Measurements from ENCODE around the gene ZNF324B. TPM values are rescaled to one million over a fixed set of nuclear protein-coding genes. Genes with fewer than 3 reads are reported as not detected.
"Not testable (repeated sequence)": the region's sequence is repeated elsewhere in the genome, so short reads cannot be mapped to it uniquely, and the experiment has no call there.

Gene ZNF324B
- total RNA-seq, 1 donor, result 10.5 TPM

- Histone ChIP-seq H3K4me3 (ENCODE audit: insufficient read depth, low read length) (no peak overlapping the region), H2AFZ (ENCODE audit: low read length) (no peak overlapping the region), H3K4me2 (ENCODE audit: insufficient read depth, low read length) (no peak overlapping the region), H3K4me1 (ENCODE audit: insufficient read depth, low read length) (no peaks in the 10 kb centered on the region), H3K36me3 (ENCODE audit: insufficient read depth, low read length) (no peaks in the 10 kb centered on the region), H3K27me3 (ENCODE audit: insufficient read depth, low read length) (no peaks in the 10 kb centered on the region), H3K27ac (ENCODE audit: low read depth, low read length) (no peak overlapping the region), H4K20me1 (ENCODE audit: insufficient read depth, low read length) (no peaks in the 10 kb centered on the region), H3K9me3 (ENCODE audit: low read depth, low read length) (no peaks in the 10 kb centered on the region), H3K79me2 (ENCODE audit: insufficient read depth, low read length) (no peaks in the 10 kb centered on the region)
- no peak for TF ChIP-seq CTCF (IDR thresholded peaks at IDR 0.05; ENCODE audit: extremely low read depth, low read depth, low read length)
- no peak for DNase-seq (ENCODE audit: insufficient read length, low spot score, missing footprints)
Observed at GRCh38 chr19:58482372-58482771, 30.9 kb downstream of the ZNF324B start.

GRCh38 chr19:58483776-58484175, 32.4 kb downstream of the ZNF324B start:
- Histone ChIP-seq H3K4me3 (ENCODE audit: insufficient read depth, low read length) (no peak overlapping the region), H4K20me1 (ENCODE audit: insufficient read depth, low read length) (no peaks in the 10 kb centered on the region), H2AFZ (ENCODE audit: low read length) (no peak overlapping the region), H3K4me1 (ENCODE audit: insufficient read depth, low read length) (no peaks in the 10 kb centered on the region), H3K79me2 (ENCODE audit: insufficient read depth, low read length) (no peaks in the 10 kb centered on the region), H3K27me3 (ENCODE audit: insufficient read depth, low read length) (no peaks in the 10 kb centered on the region), H3K4me2 (ENCODE audit: insufficient read depth, low read length) (no peak overlapping the region), H3K9me3 (ENCODE audit: low read depth, low read length) (no peaks in the 10 kb centered on the region), H3K36me3 (ENCODE audit: insufficient read depth, low read length) (no peaks in the 10 kb centered on the region), H3K27ac (ENCODE audit: low read depth, low read length) (no peak overlapping the region)
- DNase-seq (ENCODE audit: insufficient read length, low spot score, missing footprints), result peak; percentile 85
- TF ChIP-seq CTCF (IDR thresholded peaks at IDR 0.05; ENCODE audit: extremely low read depth, low read depth, low read length), result no peak

- H2AFZ ChIP-seq (ENCODE audit: low read length); H3K4me3 ChIP-seq (ENCODE audit: insufficient read depth, low read length); H3K4me1 ChIP-seq (ENCODE audit: insufficient read depth, low read length); H3K79me2 ChIP-seq (ENCODE audit: insufficient read depth, low read length); H3K27ac ChIP-seq (ENCODE audit: low read depth, low read length); H3K36me3 ChIP-seq (ENCODE audit: insufficient read depth, low read length); H3K9me3 ChIP-seq (ENCODE audit: low read depth, low read length); H4K20me1 ChIP-seq (ENCODE audit: insufficient read depth, low read length); H3K4me2 ChIP-seq (ENCODE audit: insufficient read depth, low read length); H3K27me3 ChIP-seq (ENCODE audit: insufficient read depth, low read length); DNase-seq (ENCODE audit: insufficient read length, low spot score, missing footprints): not testable (repeated sequence)
Observed at GRCh38 chr19:58484349-58484748, 32.9 kb downstream of the ZNF324B start.

GRCh38 chr19:58491393-58491792, 40.0 kb downstream of the ZNF324B start:
- Histone ChIP-seq H3K4me3 (ENCODE audit: insufficient read depth, low read length) (no peak overlapping the region), H3K27me3 (ENCODE audit: insufficient read depth, low read length) (no peaks in the 10 kb centered on the region), H4K20me1 (ENCODE audit: insufficient read depth, low read length) (no peaks in the 10 kb centered on the region), H3K9me3 (ENCODE audit: low read depth, low read length) (no peaks in the 10 kb centered on the region), H3K27ac (ENCODE audit: low read depth, low read length) (no peak overlapping the region), H3K4me2 (ENCODE audit: insufficient read depth, low read length) (no peak overlapping the region), H3K36me3 (ENCODE audit: insufficient read depth, low read length) (no peaks in the 10 kb centered on the region), H3K4me1 (ENCODE audit: insufficient read depth, low read length) (no peaks in the 10 kb centered on the region), H3K79me2 (ENCODE audit: insufficient read depth, low read length) (no peaks in the 10 kb centered on the region), H2AFZ (ENCODE audit: low read length) (no peak overlapping the region)
- TF ChIP-seq CTCF (IDR thresholded peaks at IDR 0.05; ENCODE audit: extremely low read depth, low read depth, low read length), result no peak
- DNase-seq (ENCODE audit: insufficient read length, low spot score, missing footprints), result no peak

All from osteoblast (primary cell).